Hepatocyte (in vitro differentiated cells): ENCODE data around the gene GATAD2A.

Source experiments
- CTCF ChIP-seq: fragments of 200-600 bp; sonication (generic); IDR thresholded peaks from 2 replicates; pipeline ENCODE4 v1.5.1; 2016; ENCODE audit warnings: antibody characterized with exemption, mild to moderate bottlenecking; ENCODE audit not compliant: poor library complexity
- EZH2 ChIP-seq: fragments of 200-600 bp; sonication (generic); IDR thresholded peaks from 2 replicates; pipeline ENCODE4 v1.6.1; 2016; ENCODE audit warnings: antibody characterized with exemption, mild to moderate bottlenecking, borderline replicate concordance

- TF ChIP-seq CTCF (no peak), EZH2 (no peak)
These were observed 101.9 kb downstream of the GATAD2A start for GRCh38 chr19:19507354-19507753.
